ENCODE data around the gene RREB1.

RREB1 gene

GRCh38 chr6:7195339-7196018, 87.7 kb downstream of the RREB1 start:
- Histone ChIP-seq H3K4me1 (ENCODE audit: control insufficient read depth, insufficient read depth, low read length) (no peaks in the 10 kb centered on the region), H3K4me3 (ENCODE audit: low read depth, low read length) (no peak overlapping the region), H3K27me3 (ENCODE audit: control insufficient read depth, insufficient read depth, low read length) (no peaks in the 10 kb centered on the region), H3K36me3 (ENCODE audit: control insufficient read depth, insufficient read depth, low read length) (no peaks in the 10 kb centered on the region), H3K9me3 (ENCODE audit: control insufficient read depth, insufficient read depth, low read length) (no peaks in the 10 kb centered on the region), H3K9ac (ENCODE audit: low read depth, low read length) (peak overlapping the region; percentile 17)

- no peaks in the 10 kb centered on the region for H3K36me3 ChIP-seq (ENCODE audit: control insufficient read depth, insufficient read depth, low read length)
- H3K4me3 ChIP-seq (ENCODE audit: low read depth, low read length), result no peak overlapping the region
- no peak overlapping the region for H3K9ac ChIP-seq (ENCODE audit: low read depth, low read length)
- no peaks in the 10 kb centered on the region for H3K27me3 ChIP-seq (ENCODE audit: control insufficient read depth, insufficient read depth, low read length)
- H3K4me1 ChIP-seq (ENCODE audit: control insufficient read depth, insufficient read depth, low read length), result no peaks in the 10 kb centered on the region
- H3K9me3 ChIP-seq (ENCODE audit: control insufficient read depth, insufficient read depth, low read length), result no peaks in the 10 kb centered on the region
Observed at GRCh38 chr6:7196019-7196402, 88.2 kb downstream of the RREB1 start.

- Histone ChIP-seq H3K36me3 (ENCODE audit: control insufficient read depth, insufficient read depth, low read length) (no peaks in the 10 kb centered on the region), H3K27me3 (ENCODE audit: control insufficient read depth, insufficient read depth, low read length) (no peaks in the 10 kb centered on the region), H3K4me3 (ENCODE audit: low read depth, low read length) (no peak overlapping the region), H3K9ac (ENCODE audit: low read depth, low read length) (no peak overlapping the region), H3K4me1 (ENCODE audit: control insufficient read depth, insufficient read depth, low read length) (no peaks in the 10 kb centered on the region), H3K9me3 (ENCODE audit: control insufficient read depth, insufficient read depth, low read length) (no peaks in the 10 kb centered on the region)
Observed at GRCh38 chr6:7196685-7197283, 89.0 kb downstream of the RREB1 start.

GRCh38 chr6:7197747-7198146, 90.0 kb downstream of the RREB1 start:
- Histone ChIP-seq H3K36me3 (ENCODE audit: control insufficient read depth, insufficient read depth, low read length) (no peaks in the 10 kb centered on the region), H3K9me3 (ENCODE audit: control insufficient read depth, insufficient read depth, low read length) (no peaks in the 10 kb centered on the region), H3K4me3 (ENCODE audit: low read depth, low read length) (no peak overlapping the region), H3K27me3 (ENCODE audit: control insufficient read depth, insufficient read depth, low read length) (no peaks in the 10 kb centered on the region), H3K4me1 (ENCODE audit: control insufficient read depth, insufficient read depth, low read length) (no peaks in the 10 kb centered on the region), H3K9ac (ENCODE audit: low read depth, low read length) (no peak overlapping the region)

GRCh38 chr6:7198833-7199800, 91.4 kb downstream of the RREB1 start:
- H3K4me3 ChIP-seq (ENCODE audit: low read depth, low read length), result no peak overlapping the region
- no peaks in the 10 kb centered on the region for H3K36me3 ChIP-seq (ENCODE audit: control insufficient read depth, insufficient read depth, low read length)
- H3K27me3 ChIP-seq (ENCODE audit: control insufficient read depth, insufficient read depth, low read length), result no peaks in the 10 kb centered on the region
- no peaks in the 10 kb centered on the region for H3K4me1 ChIP-seq (ENCODE audit: control insufficient read depth, insufficient read depth, low read length)
- no peak overlapping the region for H3K9ac ChIP-seq (ENCODE audit: low read depth, low read length)
- no peaks in the 10 kb centered on the region for H3K9me3 ChIP-seq (ENCODE audit: control insufficient read depth, insufficient read depth, low read length)

- Histone ChIP-seq H3K4me1 (ENCODE audit: control insufficient read depth, insufficient read depth, low read length) (no peaks in the 10 kb centered on the region), H3K36me3 (ENCODE audit: control insufficient read depth, insufficient read depth, low read length) (no peaks in the 10 kb centered on the region), H3K4me3 (ENCODE audit: low read depth, low read length) (no peak overlapping the region), H3K27me3 (ENCODE audit: control insufficient read depth, insufficient read depth, low read length) (no peaks in the 10 kb centered on the region), H3K9ac (ENCODE audit: low read depth, low read length) (no peak overlapping the region), H3K9me3 (ENCODE audit: control insufficient read depth, insufficient read depth, low read length) (no peaks in the 10 kb centered on the region)
Observed at GRCh38 chr6:7200598-7201443, 93.1 kb downstream of the RREB1 start.

GRCh38 chr6:7201444-7201731, 93.6 kb downstream of the RREB1 start:
- Histone ChIP-seq H3K9me3 (ENCODE audit: control insufficient read depth, insufficient read depth, low read length) (no peaks in the 10 kb centered on the region), H3K4me1 (ENCODE audit: control insufficient read depth, insufficient read depth, low read length) (no peaks in the 10 kb centered on the region), H3K36me3 (ENCODE audit: control insufficient read depth, insufficient read depth, low read length) (no peaks in the 10 kb centered on the region), H3K9ac (ENCODE audit: low read depth, low read length) (no peak overlapping the region), H3K27me3 (ENCODE audit: control insufficient read depth, insufficient read depth, low read length) (no peaks in the 10 kb centered on the region), H3K4me3 (ENCODE audit: low read depth, low read length) (no peak overlapping the region)

- Histone ChIP-seq H3K36me3 (ENCODE audit: control insufficient read depth, insufficient read depth, low read length) (no peaks in the 10 kb centered on the region), H3K9me3 (ENCODE audit: control insufficient read depth, insufficient read depth, low read length) (no peaks in the 10 kb centered on the region), H3K27me3 (ENCODE audit: control insufficient read depth, insufficient read depth, low read length) (no peaks in the 10 kb centered on the region), H3K9ac (ENCODE audit: low read depth, low read length) (no peak overlapping the region), H3K4me1 (ENCODE audit: control insufficient read depth, insufficient read depth, low read length) (no peaks in the 10 kb centered on the region), H3K4me3 (ENCODE audit: low read depth, low read length) (no peak overlapping the region)
Observed at GRCh38 chr6:7201732-7202541, 94.2 kb downstream of the RREB1 start.

- Histone ChIP-seq H3K4me1 (ENCODE audit: control insufficient read depth, insufficient read depth, low read length) (no peaks in the 10 kb centered on the region), H3K9me3 (ENCODE audit: control insufficient read depth, insufficient read depth, low read length) (no peaks in the 10 kb centered on the region), H3K9ac (ENCODE audit: low read depth, low read length) (no peak overlapping the region), H3K27me3 (ENCODE audit: control insufficient read depth, insufficient read depth, low read length) (no peaks in the 10 kb centered on the region), H3K4me3 (ENCODE audit: low read depth, low read length) (no peak overlapping the region), H3K36me3 (ENCODE audit: control insufficient read depth, insufficient read depth, low read length) (no peaks in the 10 kb centered on the region)
Observed at GRCh38 chr6:7202950-7203349, 95.2 kb downstream of the RREB1 start.

GRCh38 chr6:7203939-7204338, 96.2 kb downstream of the RREB1 start:
- no peaks in the 10 kb centered on the region for H3K4me1 ChIP-seq (ENCODE audit: control insufficient read depth, insufficient read depth, low read length)
- no peaks in the 10 kb centered on the region for H3K27me3 ChIP-seq (ENCODE audit: control insufficient read depth, insufficient read depth, low read length)
- no peak overlapping the region for H3K4me3 ChIP-seq (ENCODE audit: low read depth, low read length)
- H3K9ac ChIP-seq (ENCODE audit: low read depth, low read length), result no peak overlapping the region
- no peaks in the 10 kb centered on the region for H3K9me3 ChIP-seq (ENCODE audit: control insufficient read depth, insufficient read depth, low read length)
- no peaks in the 10 kb centered on the region for H3K36me3 ChIP-seq (ENCODE audit: control insufficient read depth, insufficient read depth, low read length)

GRCh38 chr6:7204726-7205125, 97.0 kb downstream of the RREB1 start:
- Histone ChIP-seq H3K4me3 (ENCODE audit: low read depth, low read length) (no peak overlapping the region), H3K4me1 (ENCODE audit: control insufficient read depth, insufficient read depth, low read length) (no peaks in the 10 kb centered on the region), H3K9ac (ENCODE audit: low read depth, low read length) (no peak overlapping the region), H3K9me3 (ENCODE audit: control insufficient read depth, insufficient read depth, low read length) (no peaks in the 10 kb centered on the region), H3K36me3 (ENCODE audit: control insufficient read depth, insufficient read depth, low read length) (no peaks in the 10 kb centered on the region), H3K27me3 (ENCODE audit: control insufficient read depth, insufficient read depth, low read length) (no peaks in the 10 kb centered on the region)
